Natural killer cell treated with Interleukin-12 subunit alpha and Interleukin-12 subunit beta and Interleukin-15 and Interleukin-18, amount 100 ng/mL, for 72 hours (primary cell): ENCODE measurements around the gene KNTC1. TPM values are rescaled to one million over a fixed set of nuclear protein-coding genes. Genes with fewer than 3 reads are reported as not detected.
A peak's percentile ranks its signal among the peaks of the same experiment; 100 is the strongest.
"Not testable (repeated sequence)": the region's sequence is repeated elsewhere in the genome, so short reads cannot be mapped to it uniquely, and the experiment has no call there.

ENCODE experiments used
- ATAC-seq, 2 donors: fragments of 150-1000 bp; cut with Tn5 transposase in 1 of 2; sonication (Bioruptor Pico), chemical (Tn5 transposase) in 1 of 2; 2 replicates each; pipeline ENCODE4 v1.10.0; 2021
- DNase-seq: peaks from one replicate; pipeline ENCODE4 v3.0.0; 2022; ENCODE audit warnings: low spot score
- H3K27ac Mint-ChIP-seq, 2 donors: 1 replicate in 1 of 2; 2 replicates in 1 of 2; pipeline ENCODE4 v1.8.0; 2022; ENCODE audit warnings: mixed read lengths in 2 of 2, mild to moderate bottlenecking in 1 of 2, moderate library complexity in 1 of 2
- H3K27me3 Mint-ChIP-seq, 2 donors: 1 replicate in 1 of 2; 2 replicates in 1 of 2; pipeline ENCODE4 v1.8.0; 2022; ENCODE audit warnings: mixed read lengths in 2 of 2
- H3K36me3 Mint-ChIP-seq: one replicate; pipeline ENCODE4 v1.8.0; 2022; ENCODE audit warnings: mixed read lengths
- H3K4me1 Mint-ChIP-seq, 2 donors: 1 replicate in 1 of 2; 2 replicates in 1 of 2; pipeline ENCODE4 v1.8.0; 2022; ENCODE audit warnings: low read depth in 2 of 2, mixed read lengths in 2 of 2, mild to moderate bottlenecking in 1 of 2
- H3K4me3 Mint-ChIP-seq: one replicate; pipeline ENCODE4 v1.8.0; 2022; ENCODE audit warnings: mixed read lengths
- H3K9me3 Mint-ChIP-seq: 2 replicates; pipeline ENCODE4 v1.8.0; 2022; ENCODE audit warnings: mixed read lengths
- total RNA-seq, 2 donors: library from RNA; stranded (reverse); gene quantifications; one replicate each; pipeline ENCODE4 v1.2.3, GENCODE V29; 2022

The KNTC1 gene
- total RNA-seq, 2 donors from 2014 or later: 65.1 to 187 TPM

DNA sequence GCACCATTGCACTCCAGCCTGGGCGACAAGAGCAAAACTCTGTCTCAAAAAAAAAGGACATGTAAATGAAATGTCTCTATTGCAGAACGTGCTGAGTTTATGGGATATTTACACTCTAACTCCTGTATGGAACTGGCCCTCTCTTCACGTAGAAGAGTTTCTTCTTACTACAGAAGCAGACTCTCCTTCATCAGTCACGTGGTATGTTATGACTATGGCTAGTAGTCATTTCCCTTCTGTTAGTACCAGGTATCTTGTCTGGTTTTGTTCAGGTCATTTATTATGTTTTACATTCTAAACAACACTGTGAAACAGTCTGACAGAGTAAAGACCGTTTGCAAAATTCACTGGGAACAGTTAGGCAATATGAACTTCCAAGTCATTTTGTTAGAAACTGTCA lies 20.3 kb downstream of the KNTC1 start:
- no peaks in the 10 kb centered on the region for H3K9me3 Mint-ChIP-seq
- no peak for ATAC-seq
- H3K4me3 Mint-ChIP-seq: no peak overlapping the region
- H3K36me3 Mint-ChIP-seq: peaks cover 20% of the 10 kb centered on the region
- no peak overlapping the region for H3K27ac Mint-ChIP-seq
- DNase-seq: no peak
- no peaks in the 10 kb centered on the region for H3K4me1 Mint-ChIP-seq
- no peaks in the 10 kb centered on the region for H3K27me3 Mint-ChIP-seq

DNA sequence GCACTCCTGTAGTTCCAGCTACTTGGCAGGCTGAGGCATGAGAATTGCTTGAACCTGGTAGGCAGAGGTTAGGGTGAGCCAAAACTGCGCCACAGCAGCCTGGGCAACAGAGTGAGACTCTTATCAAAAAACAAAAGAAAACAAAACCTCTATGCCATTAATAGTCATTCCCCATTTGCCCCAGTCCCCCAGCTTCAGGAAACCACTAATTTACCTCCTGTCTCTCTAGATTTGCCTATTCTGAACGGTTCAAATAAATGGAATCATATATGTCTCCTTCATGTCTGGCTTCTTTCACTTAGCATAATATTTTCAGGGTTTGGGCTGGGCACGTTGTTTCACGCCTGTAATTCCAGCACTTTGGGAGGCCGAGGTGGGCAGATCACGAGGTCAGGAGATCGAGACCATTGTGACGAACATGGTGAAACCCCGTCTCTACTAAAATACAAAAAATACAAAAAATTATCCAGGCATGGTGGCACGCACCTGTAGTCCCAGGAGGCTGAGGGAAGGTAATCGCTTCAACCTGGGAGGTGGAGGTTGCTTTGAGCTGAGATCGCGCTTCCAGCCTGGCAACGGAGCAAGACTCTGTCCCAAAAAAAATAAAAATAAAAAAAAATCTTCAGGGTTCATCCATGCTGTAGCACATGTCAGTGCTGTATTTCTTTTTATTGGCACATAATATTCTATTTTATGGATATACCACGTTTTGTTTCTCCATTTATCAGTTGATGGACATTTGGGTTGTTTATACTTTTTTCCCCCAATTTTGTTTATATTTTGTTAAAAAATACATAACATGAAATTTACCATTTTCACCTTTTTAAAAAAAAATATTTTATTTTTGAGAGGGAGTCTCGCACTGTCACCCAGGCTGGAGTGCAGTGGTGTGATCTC lies 31.9 kb downstream of the KNTC1 start:
- H3K27ac Mint-ChIP-seq: no peak overlapping the region
- ATAC-seq (no peak), DNase-seq (no peak)
- peaks cover 10% of the 10 kb centered on the region for H3K36me3 Mint-ChIP-seq
- no peaks in the 10 kb centered on the region for H3K27me3 Mint-ChIP-seq
- H3K4me1 Mint-ChIP-seq: no peaks in the 10 kb centered on the region
- H3K4me3 Mint-ChIP-seq: no peak overlapping the region
- no peaks in the 10 kb centered on the region for H3K9me3 Mint-ChIP-seq

DNA sequence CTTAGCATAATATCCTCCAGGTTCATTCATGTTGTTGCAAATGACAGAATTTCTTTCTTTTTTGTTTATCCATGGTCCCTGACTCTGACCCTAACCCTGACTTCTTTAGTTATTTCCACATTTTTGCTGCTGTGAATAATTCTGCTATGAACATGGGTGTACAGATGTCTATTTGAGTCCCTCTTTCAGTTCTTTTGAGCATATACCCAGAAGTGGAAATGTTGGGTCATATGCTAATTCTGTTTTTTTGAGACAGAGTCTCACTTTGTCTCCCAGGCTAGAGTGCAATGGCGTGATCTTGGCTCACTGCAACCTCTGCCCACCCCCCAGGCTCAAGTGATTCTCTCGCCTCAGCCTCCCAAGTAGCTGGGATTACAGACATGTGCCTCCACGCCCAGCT lies 33.1 kb downstream of the KNTC1 start:
- no peak for ATAC-seq
- H3K4me1 Mint-ChIP-seq: no peaks in the 10 kb centered on the region
- H3K9me3 Mint-ChIP-seq: no peaks in the 10 kb centered on the region
- H3K36me3 Mint-ChIP-seq: peaks cover 10% of the 10 kb centered on the region
- no peak for DNase-seq
- no peak overlapping the region for H3K4me3 Mint-ChIP-seq
- no peak overlapping the region for H3K27ac Mint-ChIP-seq
- no peaks in the 10 kb centered on the region for H3K27me3 Mint-ChIP-seq

DNA sequence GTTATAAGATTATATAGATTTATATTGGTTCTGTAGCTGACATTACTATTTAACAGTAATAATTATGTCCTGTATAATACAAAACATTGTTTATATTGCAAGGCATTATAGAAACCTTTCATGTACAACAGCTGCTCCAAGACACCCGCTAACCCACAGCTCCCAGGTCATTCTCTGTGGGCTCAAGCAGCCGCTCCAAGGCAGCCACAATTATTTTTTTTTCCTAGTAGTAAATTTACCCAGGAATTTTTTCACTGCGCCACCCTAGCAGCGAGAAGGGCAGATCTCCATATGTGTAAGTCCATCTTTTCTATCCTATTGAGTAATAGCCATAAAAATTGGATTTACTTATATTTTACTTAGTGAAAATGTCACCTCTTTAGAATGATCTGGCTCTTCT lies 36.3 kb downstream of the KNTC1 start:
- no peak overlapping the region for H3K27ac Mint-ChIP-seq
- H3K9me3 Mint-ChIP-seq: no peaks in the 10 kb centered on the region
- peaks cover 15% of the 10 kb centered on the region for H3K36me3 Mint-ChIP-seq
- no peak overlapping the region for H3K4me3 Mint-ChIP-seq
- ATAC-seq: no peak
- no peaks in the 10 kb centered on the region for H3K4me1 Mint-ChIP-seq
- DNase-seq: no peak
- no peaks in the 10 kb centered on the region for H3K27me3 Mint-ChIP-seq

DNA sequence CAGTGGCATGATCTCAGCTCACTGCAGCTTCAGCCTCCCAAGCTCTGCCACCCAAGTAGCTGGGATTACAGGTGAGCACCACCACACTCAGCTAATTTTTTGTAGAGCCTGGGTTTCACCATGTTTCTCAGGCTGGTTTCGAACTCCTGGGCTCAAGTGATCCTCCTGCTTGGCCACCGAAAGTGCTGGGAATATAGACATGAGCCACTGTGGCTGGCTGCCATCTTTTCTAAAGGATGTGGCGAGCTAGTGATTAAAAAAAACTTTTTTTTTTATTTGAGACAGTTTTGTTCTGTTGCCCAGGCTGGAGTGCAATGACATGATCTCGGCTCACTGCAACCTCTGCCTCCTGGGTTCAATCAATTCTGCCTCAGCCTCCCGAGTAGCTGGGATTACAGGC lies 39.8 kb downstream of the KNTC1 start:
- not testable (repeated sequence) for H3K4me1 Mint-ChIP-seq, H3K27ac Mint-ChIP-seq, DNase-seq, ATAC-seq, H3K9me3 Mint-ChIP-seq, H3K27me3 Mint-ChIP-seq, H3K4me3 Mint-ChIP-seq
- H3K36me3 Mint-ChIP-seq: peaks cover 15% of the 10 kb centered on the region

DNA sequence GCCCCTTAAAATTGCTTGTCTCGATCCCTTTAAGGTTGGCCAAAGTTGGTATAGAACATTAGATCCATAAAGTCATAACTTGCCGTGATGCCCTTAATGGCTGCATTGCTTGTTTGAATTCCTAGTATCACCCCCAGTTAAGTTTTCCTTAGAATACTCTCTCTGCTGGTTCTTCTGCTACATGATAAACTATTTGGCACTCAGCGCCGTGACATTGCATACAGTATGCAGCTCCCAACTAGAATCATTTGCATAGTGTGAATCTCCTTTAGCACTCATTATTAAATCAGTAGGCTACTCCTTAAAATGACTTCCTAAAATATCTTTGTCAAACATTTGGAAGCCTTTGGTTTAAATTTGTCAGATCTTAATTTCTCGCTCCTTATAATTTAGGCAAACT lies 42.2 kb downstream of the KNTC1 start:
- no peaks in the 10 kb centered on the region for H3K27me3 Mint-ChIP-seq
- H3K4me3 Mint-ChIP-seq: no peak overlapping the region
- DNase-seq: no peak
- no peaks in the 10 kb centered on the region for H3K4me1 Mint-ChIP-seq
- ATAC-seq: no peak
- no peak overlapping the region for H3K27ac Mint-ChIP-seq
- no peaks in the 10 kb centered on the region for H3K9me3 Mint-ChIP-seq
- peaks cover 23% of the 10 kb centered on the region for H3K36me3 Mint-ChIP-seq

DNA sequence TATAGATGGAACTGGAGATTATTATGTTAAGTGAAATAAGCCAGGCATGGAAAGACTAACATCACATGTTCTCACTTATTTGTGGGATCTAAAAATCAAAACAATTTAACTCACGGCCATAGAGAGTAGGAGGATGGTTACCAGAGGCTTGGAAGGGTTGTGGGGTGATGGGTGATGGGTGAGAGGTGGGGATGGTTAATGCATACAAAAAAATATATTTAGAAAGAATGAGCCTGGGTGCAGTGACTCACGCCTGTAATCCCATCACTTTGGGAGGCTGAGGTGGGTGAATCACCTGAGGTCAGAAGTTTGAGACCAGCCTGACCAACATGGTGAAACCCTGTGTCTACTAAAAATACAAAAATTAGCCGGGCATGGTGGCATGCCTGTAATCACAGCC lies 43.0 kb downstream of the KNTC1 start:
- not testable (repeated sequence) for H3K27me3 Mint-ChIP-seq, H3K4me1 Mint-ChIP-seq, H3K9me3 Mint-ChIP-seq, DNase-seq, ATAC-seq, H3K4me3 Mint-ChIP-seq, H3K27ac Mint-ChIP-seq
- H3K36me3 Mint-ChIP-seq: peaks cover 23% of the 10 kb centered on the region

DNA sequence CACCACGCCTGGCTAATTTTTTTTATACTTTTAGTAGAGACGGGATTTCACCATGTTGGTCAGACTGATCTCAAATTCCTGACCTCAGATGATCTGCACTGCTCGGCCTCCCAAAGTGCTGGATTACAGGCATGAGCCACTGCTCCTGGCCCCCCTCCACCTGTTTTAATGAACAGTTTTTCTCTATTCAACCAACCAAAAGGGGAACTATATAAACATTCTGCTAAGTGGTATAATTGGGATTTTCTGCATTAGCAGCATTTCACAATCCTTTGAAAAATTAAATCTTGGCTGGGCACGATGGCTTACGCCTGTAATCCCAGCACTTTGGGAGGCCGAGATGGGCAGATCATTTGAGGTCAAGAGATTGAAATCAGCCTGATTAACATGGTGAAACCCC lies 44.8 kb downstream of the KNTC1 start:
- no peak overlapping the region for H3K27ac Mint-ChIP-seq

DNA sequence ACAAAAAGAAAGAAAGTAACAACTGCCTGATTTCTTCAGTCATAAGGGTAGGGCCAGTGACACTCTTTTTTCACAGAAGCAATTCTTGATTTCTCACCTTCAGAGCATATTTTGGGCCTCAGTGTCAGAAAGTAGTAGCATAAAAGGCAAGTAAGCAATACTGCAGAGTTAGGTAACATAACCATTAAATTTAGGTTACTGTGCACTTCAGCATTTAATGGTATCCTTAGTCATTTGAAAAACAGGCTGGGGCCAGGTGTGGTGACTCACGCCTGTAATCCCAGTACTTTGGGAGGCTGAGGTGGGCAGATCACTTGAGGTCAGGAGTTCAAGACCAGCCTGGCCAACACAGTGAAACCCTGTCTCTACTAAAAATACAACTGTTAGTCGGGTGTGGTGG lies 56.2 kb downstream of the KNTC1 start:
- not testable (repeated sequence) for H3K27ac Mint-ChIP-seq, H3K27me3 Mint-ChIP-seq, ATAC-seq, H3K4me3 Mint-ChIP-seq, DNase-seq, H3K9me3 Mint-ChIP-seq, H3K4me1 Mint-ChIP-seq
- peaks cover 21% of the 10 kb centered on the region for H3K36me3 Mint-ChIP-seq

More for the DNA sequence above, 44.8 kb downstream of the KNTC1 start:
- Mint-ChIP-seq H3K27me3 (no peaks in the 10 kb centered on the region), H3K4me1 (no peaks in the 10 kb centered on the region), H3K4me3 (no peak overlapping the region), H3K9me3 (no peaks in the 10 kb centered on the region), H3K36me3 (peaks cover 31% of the 10 kb centered on the region)
- ATAC-seq (no peak), DNase-seq (no peak)

DNA sequence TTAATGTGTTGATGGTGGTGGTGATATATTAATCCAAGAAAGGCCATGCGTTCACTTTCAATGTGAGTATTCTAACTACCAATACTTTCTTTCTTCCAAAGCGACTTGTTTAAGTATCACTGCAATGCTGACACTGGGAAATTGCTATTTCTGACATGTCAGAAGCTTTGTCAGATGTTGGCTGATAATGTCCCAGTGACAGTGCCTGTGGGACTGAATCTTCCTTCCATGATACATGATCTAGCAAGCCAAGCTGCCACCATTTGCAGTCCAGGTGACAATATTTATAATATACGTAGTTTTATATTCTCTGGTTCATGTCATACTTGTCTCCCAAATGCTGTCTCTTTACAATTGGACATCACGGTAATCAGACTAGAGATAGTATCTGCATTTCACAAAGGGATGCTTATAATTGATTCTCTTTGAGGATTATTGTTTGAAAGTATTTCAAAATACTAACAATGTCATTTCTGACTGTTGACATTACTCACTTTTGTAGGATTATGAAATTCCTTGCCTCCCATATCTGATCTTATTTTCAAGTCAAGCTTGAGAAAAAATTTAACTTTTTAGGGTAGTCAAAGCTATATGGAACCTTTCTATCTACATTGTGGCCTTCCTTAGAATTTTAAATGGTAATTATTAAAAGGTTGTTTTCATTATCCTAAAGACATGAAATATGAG lies 57.3 kb downstream of the KNTC1 start:
- Mint-ChIP-seq H3K4me1 (no peaks in the 10 kb centered on the region), H3K4me3 (no peak overlapping the region), H3K9me3 (no peaks in the 10 kb centered on the region), H3K27me3 (no peaks in the 10 kb centered on the region), H3K27ac (no peak overlapping the region), H3K36me3 (peaks cover 21% of the 10 kb centered on the region)
- ATAC-seq: no peak
- no peak for DNase-seq

DNA sequence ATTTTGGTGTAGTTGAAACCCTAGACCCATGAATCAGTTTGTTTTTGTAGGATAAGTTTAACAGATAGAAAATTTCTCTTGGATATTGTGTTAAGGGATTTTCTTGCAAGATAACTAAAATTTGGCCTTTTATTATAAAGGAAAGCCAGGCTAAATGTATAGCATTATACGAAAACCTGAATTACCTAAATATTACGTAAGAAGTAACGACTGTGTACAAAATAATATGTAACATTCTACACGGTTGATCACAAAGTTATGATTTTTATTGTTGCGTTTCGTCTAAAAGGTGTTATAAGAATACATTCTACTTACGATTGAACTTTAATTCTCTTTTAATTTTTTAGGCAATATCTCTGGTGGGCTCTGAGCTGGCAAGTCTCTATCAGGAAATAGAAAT lies 63.9 kb downstream of the KNTC1 start:
- H3K9me3 Mint-ChIP-seq: no peaks in the 10 kb centered on the region
- H3K4me3 Mint-ChIP-seq: no peak overlapping the region
- no peaks in the 10 kb centered on the region for H3K27me3 Mint-ChIP-seq
- H3K4me1 Mint-ChIP-seq: no peaks in the 10 kb centered on the region
- ATAC-seq: no peak
- H3K36me3 Mint-ChIP-seq: peaks cover 11% of the 10 kb centered on the region
- H3K27ac Mint-ChIP-seq: no peak overlapping the region
- no peak for DNase-seq

DNA sequence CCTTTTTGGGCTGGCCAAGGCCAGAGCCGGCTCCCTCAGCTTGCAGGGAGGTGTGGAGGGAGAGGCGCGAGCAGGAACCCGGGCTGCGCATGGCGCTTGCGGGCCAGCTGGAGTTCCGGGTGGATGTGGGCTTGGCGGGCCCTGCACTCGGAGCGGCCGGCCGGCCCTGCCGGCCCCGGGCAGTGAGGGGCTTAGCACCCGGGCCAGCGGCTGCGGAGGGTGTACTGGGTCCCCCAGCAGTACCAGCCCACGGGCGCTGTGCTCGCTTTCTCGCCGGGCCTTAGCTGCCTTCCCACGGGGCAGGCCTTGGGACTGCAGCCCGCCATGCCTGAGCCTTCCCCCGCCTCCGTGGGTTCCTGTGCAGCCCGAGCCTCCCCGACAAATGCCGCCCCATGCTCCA lies 64.9 kb downstream of the KNTC1 start:
- H3K36me3 Mint-ChIP-seq: peaks cover 16% of the 10 kb centered on the region
- DNase-seq, H3K27me3 Mint-ChIP-seq, H3K4me3 Mint-ChIP-seq, H3K4me1 Mint-ChIP-seq, ATAC-seq, H3K27ac Mint-ChIP-seq, H3K9me3 Mint-ChIP-seq: not testable (repeated sequence)

DNA sequence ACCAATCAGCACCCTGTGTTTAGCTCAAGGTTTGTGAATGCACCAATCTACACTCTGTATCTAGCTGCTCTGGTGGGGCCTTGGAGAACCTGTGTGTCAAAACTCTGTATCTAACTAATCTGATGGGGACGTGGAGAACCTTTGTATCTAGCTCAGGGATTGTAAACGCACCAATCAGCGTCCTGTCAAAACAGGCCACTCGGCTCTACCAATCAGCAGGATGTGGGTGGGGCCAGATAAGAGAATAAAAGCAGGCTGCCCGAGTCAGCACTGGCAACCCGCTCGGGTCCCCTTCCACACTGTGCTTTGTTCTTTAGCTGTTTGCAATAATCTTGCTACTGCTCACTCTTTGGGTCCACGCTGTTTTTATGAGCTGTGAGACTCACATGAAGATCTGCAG lies 65.5 kb downstream of the KNTC1 start:
- not testable (repeated sequence) for H3K9me3 Mint-ChIP-seq, H3K27ac Mint-ChIP-seq, H3K4me3 Mint-ChIP-seq, H3K4me1 Mint-ChIP-seq, H3K27me3 Mint-ChIP-seq, DNase-seq, ATAC-seq
- peaks cover 17% of the 10 kb centered on the region for H3K36me3 Mint-ChIP-seq

DNA sequence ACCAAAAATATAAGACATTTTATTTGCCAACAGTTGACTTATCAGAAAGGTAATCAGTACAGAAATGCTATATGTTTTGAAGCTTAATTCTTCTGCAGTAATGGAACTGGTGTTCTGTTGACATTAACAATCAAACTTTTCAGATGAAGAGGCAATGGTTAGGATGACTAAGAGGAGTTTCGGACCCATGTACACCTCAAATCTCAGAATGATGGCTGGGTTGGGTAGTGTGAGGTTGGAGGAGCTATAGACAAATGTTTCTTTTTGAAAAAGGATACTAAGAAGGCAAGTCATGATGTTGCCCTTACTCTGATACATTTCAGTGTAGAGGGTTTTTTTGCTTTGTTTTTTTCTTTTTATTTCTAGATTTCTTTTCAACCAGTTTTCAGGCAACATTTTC lies 66.9 kb downstream of the KNTC1 start:
- no peak overlapping the region for H3K4me3 Mint-ChIP-seq
- no peaks in the 10 kb centered on the region for H3K4me1 Mint-ChIP-seq
- H3K27me3 Mint-ChIP-seq: no peaks in the 10 kb centered on the region
- no peak for DNase-seq
- peaks cover 22% of the 10 kb centered on the region for H3K36me3 Mint-ChIP-seq
- H3K27ac Mint-ChIP-seq: no peak overlapping the region
- peak in 1 of 2 donors; percentile 56 for ATAC-seq
- no peaks in the 10 kb centered on the region for H3K9me3 Mint-ChIP-seq
